ENCODE results near the gene FSIP1. TPM values are rescaled to one million over a fixed set of nuclear protein-coding genes. Genes with fewer than 3 reads are reported as not detected.

FSIP1 gene
- total RNA-seq, 1 donor from 2014 or later = 0.40 TPM

- DNase-seq (ENCODE audit: low read depth in 2 of 2) = no peak
These were observed 61.7 kb downstream of the FSIP1 start for GRCh38 chr15:39720621-39721611.

DNA sequence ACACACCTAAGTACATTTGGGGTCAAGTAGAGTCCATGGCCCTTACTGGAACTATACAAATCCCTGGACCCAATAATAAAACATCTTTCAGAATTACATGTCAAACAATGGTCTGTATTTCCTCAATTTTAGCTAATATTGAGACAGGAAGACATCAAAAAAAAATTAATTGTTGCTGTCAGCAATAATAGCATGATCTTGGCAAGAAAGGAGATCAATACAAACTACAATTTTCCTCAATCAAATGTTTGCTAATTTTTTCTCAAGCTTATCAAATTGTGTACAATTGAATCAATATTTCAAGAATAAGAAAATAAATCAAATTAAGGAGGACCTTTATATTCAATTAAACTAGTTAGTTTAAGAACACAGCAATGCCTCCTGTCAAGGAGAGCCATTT lies 62.6 kb downstream of the FSIP1 start:
- DNase-seq (ENCODE audit: low read depth in 2 of 2) = no peak

DNA sequence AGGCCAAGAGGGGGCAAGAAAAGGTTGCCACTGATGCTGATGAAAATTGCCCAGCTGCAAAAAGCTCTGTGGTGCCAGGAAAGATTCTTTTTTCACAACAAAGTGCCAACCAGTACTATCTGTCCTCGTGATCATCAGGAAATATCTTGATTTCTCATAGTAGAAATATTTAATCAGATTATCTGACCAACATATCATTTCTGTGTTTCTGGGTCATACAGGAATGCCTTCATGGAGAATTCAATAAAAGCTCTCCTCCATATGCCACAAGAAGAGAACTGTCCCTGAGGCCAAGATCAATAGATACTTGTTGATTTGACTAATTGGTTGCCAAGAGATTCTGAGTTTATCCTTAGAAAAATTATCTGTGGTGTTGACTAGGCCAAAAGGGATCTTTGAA lies 63.5 kb downstream of the FSIP1 start:
- DNase-seq (ENCODE audit: low read depth in 2 of 2) = no peak

DNA sequence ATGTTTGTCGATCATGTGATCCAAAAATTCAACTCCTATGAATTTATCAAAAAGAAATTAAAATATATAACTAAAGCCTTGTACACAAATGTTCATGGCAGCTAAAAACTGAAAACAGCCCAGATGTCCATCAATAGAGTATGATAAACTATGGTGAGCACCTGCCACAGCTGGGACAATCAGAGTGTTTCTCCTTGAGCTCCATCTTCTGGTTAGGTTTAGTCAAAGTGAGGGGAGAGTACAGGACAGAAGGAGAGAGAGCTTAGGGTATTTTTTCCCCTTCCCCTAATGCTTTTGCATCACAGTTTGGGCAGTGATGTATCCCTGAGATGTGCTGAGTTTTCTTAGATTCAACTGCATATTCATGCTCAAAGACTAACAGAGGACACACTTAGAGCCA lies 65.5 kb downstream of the FSIP1 start:
- DNase-seq (ENCODE audit: low read depth in 2 of 2) = no peak

GRCh38 chr15:39714251-39714650 lies 68.4 kb downstream of the FSIP1 start:
- DNase-seq (ENCODE audit: low read depth in 2 of 2) = no peak

- DNase-seq (ENCODE audit: low read depth in 2 of 2) = no peak
These were observed 68.8 kb downstream of the FSIP1 start for GRCh38 chr15:39713846-39714245.

DNA sequence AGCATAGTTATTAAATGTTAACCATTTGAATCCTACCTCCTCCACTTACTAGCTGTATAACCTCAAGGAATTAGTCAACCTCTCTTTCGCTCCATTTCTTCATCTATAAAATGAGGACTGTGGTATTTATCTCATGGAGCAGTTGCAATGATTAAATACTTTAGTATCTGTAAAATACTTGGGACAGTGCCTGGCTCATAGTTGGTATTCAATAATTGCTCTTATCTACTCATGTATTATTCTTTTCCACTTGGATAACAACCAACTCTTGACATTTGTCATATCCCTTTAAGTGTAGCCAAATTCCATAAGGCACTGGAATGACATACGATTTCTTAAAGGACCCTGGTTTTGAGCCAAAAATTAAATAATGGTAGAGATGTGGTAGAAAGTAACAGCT lies 72.0 kb downstream of the FSIP1 start:
- no peak for DNase-seq (ENCODE audit: low read depth in 2 of 2)

- no peak for DNase-seq (ENCODE audit: low read depth in 2 of 2)
These were observed 72.7 kb downstream of the FSIP1 start for GRCh38 chr15:39709941-39710340.

GRCh38 chr15:39706206-39706605 lies 76.4 kb downstream of the FSIP1 start:
- DNase-seq (ENCODE audit: low read depth in 2 of 2) = no peak

DNA sequence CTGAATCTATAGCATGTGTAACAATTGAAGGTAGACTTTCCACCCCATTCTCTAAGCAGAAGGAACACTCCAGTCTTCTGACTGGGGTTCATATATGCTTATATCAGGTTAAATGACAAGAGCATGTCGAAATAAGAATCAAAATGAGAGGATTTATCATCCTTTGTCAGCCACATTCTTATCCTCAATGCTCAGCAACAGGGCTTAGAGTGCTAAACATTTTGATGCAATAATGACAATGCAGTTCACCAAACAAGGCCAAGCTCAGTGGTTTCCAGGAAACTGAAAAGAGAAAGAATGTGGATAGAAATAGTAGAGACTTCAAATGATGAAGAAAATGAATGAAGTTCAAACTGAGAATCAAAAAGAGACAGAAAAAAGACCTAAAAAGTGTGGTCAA lies 78.0 kb downstream of the FSIP1 start:
- DNase-seq (ENCODE audit: low read depth in 2 of 2) = peak; percentile 36 to 62

GRCh38 chr15:39704235-39704634 lies 78.4 kb downstream of the FSIP1 start:
- DNase-seq (ENCODE audit: low read depth in 2 of 2) = no peak

DNA sequence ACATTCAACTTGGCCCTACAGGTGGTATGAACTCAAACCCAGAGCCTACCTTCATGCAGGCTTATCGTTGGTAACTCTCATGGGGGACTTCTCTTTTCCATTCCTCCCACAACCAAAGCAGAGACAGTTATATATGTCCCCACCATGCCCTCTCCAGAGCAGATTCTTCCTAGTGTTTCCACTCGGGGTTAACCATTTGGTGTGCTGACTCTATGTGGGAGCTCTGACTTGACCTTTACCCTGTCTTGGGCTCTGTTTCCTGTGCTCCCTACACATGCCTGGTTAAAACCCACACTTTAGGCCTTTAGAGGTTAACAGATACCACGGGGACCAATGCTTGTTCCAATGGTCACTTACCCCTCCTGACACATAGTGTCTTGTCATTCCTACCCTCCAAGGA lies 80.7 kb downstream of the FSIP1 start:
- no peak for DNase-seq (ENCODE audit: low read depth in 2 of 2)

DNA sequence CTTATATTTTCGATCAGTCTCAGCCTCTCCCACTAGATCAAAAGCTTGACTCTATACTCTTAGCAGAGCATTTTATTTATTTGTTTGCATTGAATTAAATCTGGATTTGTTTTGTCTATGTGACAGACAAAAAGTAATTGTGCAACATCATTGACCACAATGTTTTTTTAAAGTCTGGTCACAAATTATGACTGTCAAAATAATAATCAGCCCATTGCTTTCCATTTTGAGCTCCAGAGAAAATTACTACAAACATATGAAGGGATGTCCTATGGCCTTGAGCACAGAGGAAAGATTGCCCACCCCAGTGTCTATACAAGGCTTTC lies 82.3 kb downstream of the FSIP1 start:
- no peak for DNase-seq (ENCODE audit: low read depth in 2 of 2)

- no peak for DNase-seq (ENCODE audit: low read depth in 2 of 2)
These were observed 82.9 kb downstream of the FSIP1 start for GRCh38 chr15:39699516-39700374.

- DNase-seq (ENCODE audit: low read depth in 2 of 2) = no peak
These were observed 83.9 kb downstream of the FSIP1 start for GRCh38 chr15:39698444-39699390.

GRCh38 chr15:39697509-39697908 lies 85.1 kb downstream of the FSIP1 start:
- no peak for DNase-seq (ENCODE audit: low read depth in 2 of 2)

DNA sequence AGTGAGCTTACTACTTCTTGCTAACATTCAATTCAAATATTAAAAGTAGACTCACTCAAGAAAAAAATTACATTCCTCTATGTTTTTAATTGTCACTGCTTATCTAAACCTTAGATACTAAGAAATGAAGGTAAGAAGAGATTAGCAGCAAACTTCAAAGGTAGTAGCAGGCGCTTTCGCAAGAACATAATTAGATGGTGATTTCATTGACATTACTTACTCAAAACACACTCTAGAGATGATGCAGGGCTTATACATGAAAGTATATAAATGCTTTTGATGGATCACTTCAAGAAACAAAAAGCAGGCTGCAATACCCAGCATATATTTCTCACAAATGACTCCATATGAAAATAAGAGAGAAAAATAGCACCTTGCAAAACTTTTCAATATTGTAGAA lies 86.8 kb downstream of the FSIP1 start:
- DNase-seq (ENCODE audit: low read depth in 2 of 2) = no peak

GRCh38 chr15:39692356-39693327 lies 90.0 kb downstream of the FSIP1 start:
- DNase-seq (ENCODE audit: low read depth in 2 of 2) = peak in 1 of 2 donors; percentile 51

DNA sequence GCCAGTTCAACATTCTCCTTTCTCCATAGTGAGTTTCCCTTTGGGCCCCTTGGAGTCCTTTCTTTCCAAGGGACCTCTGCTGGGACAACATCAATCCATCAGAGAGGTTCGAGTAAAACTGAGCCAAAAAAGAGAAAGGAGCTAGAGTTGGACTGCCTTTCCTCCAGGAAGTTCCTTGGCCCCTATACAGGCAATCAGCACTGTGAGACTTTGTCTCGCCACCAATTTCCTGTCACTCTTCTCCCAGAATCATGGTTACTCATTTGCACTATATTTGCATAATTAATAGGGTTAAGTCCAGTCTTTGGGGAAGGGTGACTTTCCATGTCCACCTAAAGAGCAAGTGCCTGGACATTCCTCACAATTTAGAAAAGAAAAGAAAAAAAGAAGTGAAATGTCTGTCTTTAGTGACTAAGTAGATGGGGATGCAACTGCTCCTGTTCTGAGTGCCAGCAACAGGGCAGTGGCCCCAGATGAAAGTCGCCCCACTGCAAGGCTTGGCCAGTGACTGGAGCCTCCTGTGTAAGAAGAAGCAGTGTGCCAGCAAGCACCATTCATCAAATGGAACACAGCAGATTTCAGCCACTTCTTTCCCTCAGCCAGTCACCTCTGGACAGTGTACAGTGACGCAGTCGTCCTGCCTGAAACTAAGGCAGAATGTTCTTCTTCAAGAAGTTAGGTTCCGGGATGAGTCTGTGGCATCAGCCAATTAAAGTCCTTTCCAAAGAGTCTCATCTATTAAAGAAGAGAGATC lies 91.6 kb downstream of the FSIP1 start:
- DNase-seq (ENCODE audit: low read depth in 2 of 2) = no peak

Measured in lung microvascular endothelial cell (primary cell).